HepG2 (cell line): ENCODE data around the gene RCN1. TPM values are rescaled to one million over a fixed set of nuclear protein-coding genes. Genes with fewer than 3 reads are reported as not detected.

Experiments used
- ATAC-seq: fragments of 200-7000 bp; cut with Tn5 transposase; 3 replicates; pipeline ENCODE4 v1.9.1; 2020; ENCODE audit warnings: mild to moderate bottlenecking, moderate library complexity
- BruUV-seq: library from RNA; stranded (reverse); fragments of 400-500 nt; replicated peaks from 2 replicates; lab custom pipeline; 2021; lab: Mats Ljungman, UMichigan
- CTCF ChIA-PET: fragments of 300-600 bp; formaldehyde crosslinking; extraction: SDS; loops from one replicate; lab custom pipeline; 2021; ENCODE audit warnings: low total read pairs, inconsistent platforms, low intra/inter-chr PET ratio; lab: Yijun Ruan, JAX
- POLR2A ChIA-PET: fragments of 350-600 bp; sonication (Branson Sonifier 250); formaldehyde crosslinking; loops from one replicate; lab custom pipeline; 2020; ENCODE audit warnings: antibody characterized with exemption, inconsistent platforms; lab: Yijun Ruan, JAX
- DNase-seq: peaks from one replicate; pipeline ENCODE4 v3.0.0-alpha.2; 2015; ENCODE audit warnings: low spot score
- FAIRE-seq: peaks from 3 replicates; lab custom pipeline; 2011; peaks lifted over from hg19 to GRCh38; lab: Jason Lieb, UNC
- H2AFZ ChIP-seq: one replicate; pipeline ENCODE4 v1.6.1; 2011; ENCODE audit warnings: low read length, inconsistent platforms
- H3K27ac ChIP-seq: fragments of 300-600 bp; 3 replicates; pipeline ENCODE4 v1.8.0; 2011; ENCODE audit warnings: mixed run types, mild to moderate bottlenecking, mixed read lengths, low read length, inconsistent platforms; ENCODE audit not compliant: insufficient read depth; ENCODE audit errors: extremely low read length
- H3K27me3 ChIP-seq, 2 experiments: fragments of 200-600 bp in 1 of 2; 2 replicates in 1 of 2; 3 replicates in 1 of 2; pipeline versions ENCODE4 v1.6.0 to v1.8.0; 2011; ENCODE audit warnings: low read length in 2 of 2, mild to moderate bottlenecking in 2 of 2, moderate library complexity in 2 of 2, inconsistent platforms in 1 of 2; ENCODE audit not compliant: insufficient read depth in 2 of 2, control insufficient read depth in 1 of 2
- H3K36me3 ChIP-seq, 2 experiments: fragments of 200-600 bp in 1 of 2; replicated peaks in 1 of 2; 2 replicates in 1 of 2; 3 replicates in 1 of 2; pipeline versions ENCODE4 v1.5.1 to v1.8.0; 2011; ENCODE audit warnings: low read length in 2 of 2, inconsistent platforms in 1 of 2; ENCODE audit not compliant: insufficient read depth in 2 of 2, control insufficient read depth in 1 of 2
- H3K4me1 ChIP-seq: 2 replicates; pipeline ENCODE4 v1.5.1; 2012; ENCODE audit warnings: low read length, inconsistent platforms; ENCODE audit not compliant: insufficient read depth
- H3K4me2 ChIP-seq: 2 replicates; pipeline ENCODE4 v1.6.0; 2011; ENCODE audit warnings: low read depth, low read length, inconsistent platforms
- H3K4me3 ChIP-seq, 3 experiments: fragments of 200-600 bp in 1 of 3; sonication (generic), shearing (Covaris generic) in 1 of 3; replicated peaks in 1 of 3; 2 replicates each; pipeline ENCODE4 v1.5.1; 2011 to 2016; ENCODE audit warnings: low read length in 3 of 3, inconsistent platforms in 2 of 3, low read depth in 2 of 3, mild to moderate bottlenecking in 2 of 3, control low read depth in 1 of 3, mixed read lengths in 1 of 3; ENCODE audit not compliant: insufficient read depth in 1 of 3
- H3K79me2 ChIP-seq: one replicate; pipeline ENCODE4 v1.6.1; 2011; ENCODE audit warnings: low read length, inconsistent platforms; ENCODE audit not compliant: insufficient read depth
- H3K9ac ChIP-seq: 2 replicates; pipeline ENCODE4 v1.6.0; 2011; ENCODE audit warnings: mild to moderate bottlenecking, low read depth, low read length, inconsistent platforms; ENCODE audit not compliant: insufficient read depth
- H3K9me3 ChIP-seq: 2 replicates; pipeline ENCODE4 v1.5.1; 2012; ENCODE audit warnings: mild to moderate bottlenecking, low read length
- H4K20me1 ChIP-seq: 2 replicates; pipeline ENCODE4 v1.6.0; 2011; ENCODE audit warnings: inconsistent platforms, mild to moderate bottlenecking, low read length, moderate library complexity; ENCODE audit not compliant: insufficient read depth
- MTERF4 ChIP-seq: sonication (generic); formaldehyde crosslinking; IDR thresholded peaks from 2 replicates; pipeline ENCODE4 v1.8.0; 2023; ENCODE audit warnings: mild to moderate bottlenecking, missing genetic modification reagents
- NFIB ChIP-seq: sonication (generic); formaldehyde crosslinking; IDR thresholded peaks from 2 replicates; pipeline ENCODE4 v1.9.0; 2021; ENCODE audit warnings: missing genetic modification reagents, mild to moderate bottlenecking, borderline replicate concordance
- SP140L ChIP-seq: sonication (generic); formaldehyde crosslinking; IDR thresholded peaks from 2 replicates; pipeline ENCODE4 v1.4.0; 2020; ENCODE audit warnings: missing genetic modification reagents, borderline replicate concordance
- ZNF12 ChIP-seq: sonication (generic); formaldehyde crosslinking; IDR thresholded peaks from 2 replicates; pipeline ENCODE4 v1.5.0; 2020; ENCODE audit warnings: missing genetic modification reagents
- ZNF576 ChIP-seq: sonication (generic); formaldehyde crosslinking; IDR thresholded peaks from 2 replicates; pipeline ENCODE4 v1.4.0; 2020; ENCODE audit warnings: mild to moderate bottlenecking, missing genetic modification reagents
- WGBS: methylation state at CpG from one replicate; pipeline ENCODE4 v1.1.6; 2017; ENCODE audit warnings: low lambda C conversion rate; 5-methylcytosine and 5-hydroxymethylcytosine counted together
- in situ Hi-C: cut with HindIII; loops from 2 replicates; pipeline ENCODE4 v1.10.0; 2017; ENCODE audit warnings: low pct_unique_long_range_greater_than_20kb; ENCODE audit not compliant: extremely low pct_ligation_motif_present
- intact Hi-C: fragments of 100-400 bp; cut with micrococcal nuclease; formaldehyde crosslinking; loops from one replicate; pipeline ENCODE4 v1.10.0; 2022; ENCODE audit not compliant: unreplicated experiment
- polyA plus RNA-seq, 8 experiments: library from polyadenylated mRNA; depleted of rRNA in 3 of 8; stranded (reverse) in 7 of 8; unstranded in 1 of 8; fragments of >200 nt; fragmentation: Illumina TruSeq in 4 of 8; extraction: Trizol in 4 of 8; gene quantifications; 2 replicates each; pipeline versions ENCODE4 v1.2.1 to v1.2.3, GENCODE V29; 2011 to 2016; ENCODE audit warnings: low read depth in 4 of 8, missing spikeins in 1 of 8, mixed read lengths in 1 of 8; ENCODE audit not compliant: insufficient read depth in 1 of 8
- total RNA-seq, 5 experiments: library from RNA; depleted of rRNA; stranded (reverse); fragments of >200 nt; fragmentation: Illumina TruSeq; extraction: Trizol; gene quantifications; 2 replicates each; pipeline ENCODE4 v1.2.3, GENCODE V29; 2016; ENCODE audit warnings: low read depth in 1 of 5

RCN1 gene
- total and polyA plus RNA-seq, 2 of the 13 experiments (the other 11 are each of a cell fraction or from before 2014, with no cell fraction given) = 22.0 to 28.5 TPM

GRCh38 chr11:32094923-32095322, 4.0 kb downstream of the RCN1 start (continued):
- TF ChIP-seq ZNF576 (CRISPR knock-in tag) = no peak

- WGBS = 93% methylated on average over 8 of the region's 8 CpGs
- no peaks in the 10 kb centered on the region for H3K79me2 ChIP-seq
These were observed 7.4 kb downstream of the RCN1 start for GRCh38 chr11:32098142-32098903.

More at GRCh38 chr11:32098142-32098903, 7.4 kb downstream of the RCN1 start:
- ChIA-PET POLR2A (no interaction called here), CTCF (no interaction called here)
- in situ Hi-C loops (no loop called here), intact Hi-C loops (no loop called here)
- peaks cover 13% of the 10 kb centered on the region for H4K20me1 ChIP-seq
- DNase-seq (no peak), ATAC-seq (no peak), FAIRE-seq (no peak)
- no peak overlapping the region for H3K27ac ChIP-seq
- H3K27me3 ChIP-seq = no peaks in the 10 kb centered on the region
- H3K36me3 ChIP-seq = peaks cover 1 to 18% of the 10 kb centered on the region in 2 experiments; a peak in 2 of 5 replicates
- H3K9me3 ChIP-seq = no peaks in the 10 kb centered on the region
- no peak overlapping the region for H3K4me2 ChIP-seq
- H3K9ac ChIP-seq = no peak overlapping the region
- H3K4me1 ChIP-seq = peaks cover 11% of the 10 kb centered on the region
- no TSS peak for BruUV-seq
- no peak overlapping the region for H3K4me3 ChIP-seq
- TF ChIP-seq SP140L (CRISPR knock-in tag) = no peak
- peak; percentile 94 for TF ChIP-seq ZNF12 (CRISPR knock-in tag)
- TF ChIP-seq NFIB (CRISPR knock-in tag) = no peak
- TF ChIP-seq MTERF4 (CRISPR knock-in tag) = no peak
- no peak overlapping the region for H2AFZ ChIP-seq
